ENCODE data around the gene KCNG4. TPM values are rescaled to one million over a fixed set of nuclear protein-coding genes. Genes with fewer than 3 reads are reported as not detected.

Gene KCNG4
- total and polyA plus RNA-seq, 2 of the 8 experiments (the other 6 are each of a cell fraction or from before 2014, with no cell fraction given), result not detected

DNA sequence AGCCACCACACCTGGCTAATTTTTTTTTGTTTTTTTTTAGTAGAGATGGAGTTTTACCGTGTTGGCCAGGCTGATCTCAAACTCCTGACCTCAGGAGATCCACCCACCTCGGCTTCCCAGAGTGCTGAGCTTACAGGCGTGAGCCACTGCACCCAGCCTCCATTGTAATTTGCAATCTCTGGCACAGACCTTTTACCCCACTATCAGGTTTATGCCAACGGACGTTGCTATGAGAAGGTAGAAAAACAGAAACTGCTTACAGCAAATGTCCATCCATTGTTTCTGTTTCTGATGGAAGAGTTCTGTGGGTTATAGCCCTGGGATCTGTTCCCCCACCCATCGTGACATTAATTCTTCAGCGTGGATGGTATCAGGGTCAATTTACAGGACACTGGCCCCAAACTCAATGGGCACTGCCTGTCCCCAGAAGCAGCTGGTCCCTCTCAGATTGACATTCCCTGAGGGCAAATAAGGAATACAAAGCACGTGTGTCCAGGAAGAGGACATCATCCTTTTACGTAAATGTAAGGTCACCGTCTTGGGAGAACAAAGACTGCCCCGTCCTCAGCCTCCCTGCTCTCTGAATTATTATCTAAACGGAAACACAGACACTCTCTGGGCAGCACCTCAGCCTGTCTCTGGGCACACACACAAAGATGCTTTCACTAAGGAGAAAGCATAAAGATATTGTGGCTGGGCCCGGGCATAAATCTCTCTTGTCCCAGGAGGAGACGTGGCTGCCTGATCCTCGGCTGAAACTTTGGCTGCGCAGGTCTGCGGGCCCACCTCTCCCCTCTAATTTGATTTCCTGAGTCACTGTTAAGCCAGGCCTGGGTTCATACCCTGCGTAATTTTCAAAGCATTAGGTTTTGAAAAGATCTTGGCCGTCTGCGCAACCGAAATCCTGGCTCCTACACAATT lies 5.2 kb downstream of the KCNG4 start:
- H3K23me2 ChIP-seq (ENCODE audit: low read depth, low read length), result no peaks in the 10 kb centered on the region
- H2AK5ac ChIP-seq (ENCODE audit: low read depth, low read length), result no peak overlapping the region
- no peaks in the 10 kb centered on the region for H4K20me1 ChIP-seq (replicated peaks in 1 of 2; ENCODE audit: control insufficient read depth in 1 of 2, insufficient read depth in 2 of 2, low read length in 2 of 2)
- no peak overlapping the region for H3K4me3 ChIP-seq (ENCODE audit: extremely low read depth in 1 of 4, insufficient read depth in 2 of 4, low read depth in 3 of 4, low read length in 4 of 4)
- H3K4me2 ChIP-seq (ENCODE audit: insufficient read depth in 1 of 2, low read depth in 2 of 2, low read length in 2 of 2), result no peak overlapping the region
- WGBS, 2 experiments (ENCODE audit: extremely low coverage in 1 of 2, insufficient coverage in 1 of 2, insufficient read length in 1 of 2, insufficient replicate concordance in 2 of 2, low coverage in 1 of 2, low lambda C conversion rate in 2 of 2, missing lambda C conversion rate in 1 of 2), result 90% methylated on average over 21 of the region's 21 CpGs; no CpG with 5 or more reads in 1 of the 2 experiments
- peak overlapping the region; percentile 2; the same call in 1 of the 2 replicates for H2BK12ac ChIP-seq (ENCODE audit: low read depth, low read length)
- no peak for FAIRE-seq
- no peak overlapping the region for H2BK120ac ChIP-seq (replicated peaks; ENCODE audit: low read depth, low read length)
- H3K14ac ChIP-seq (ENCODE audit: insufficient read length), result no peak overlapping the region
- POLR2A ChIA-PET (ENCODE audit: partially characterized antibody), result no interaction called here
- no peaks in the 10 kb centered on the region for H3K79me1 ChIP-seq (ENCODE audit: low read depth, low read length)
- no peak overlapping the region for H2BK20ac ChIP-seq (ENCODE audit: low read length)
- H3K27ac ChIP-seq (ENCODE audit: low read depth, low read length), result no peak overlapping the region
- no peak overlapping the region for H3K23ac ChIP-seq (ENCODE audit: insufficient read length)
- no peak overlapping the region for H3K9ac ChIP-seq (replicated peaks in 1 of 4; ENCODE audit: extremely low read depth in 1 of 4, low read depth in 3 of 4, low read length in 3 of 4)
- no peak overlapping the region for H2BK5ac ChIP-seq (ENCODE audit: low read depth, low read length)
- no peak overlapping the region for H3K18ac ChIP-seq (ENCODE audit: extremely low read depth, low read length)
- no peak overlapping the region for H4K5ac ChIP-seq (ENCODE audit: insufficient read length, low read depth, low read length)
- H2AFZ ChIP-seq (ENCODE audit: low read length), result peak overlapping the region; percentile 53; the same call in 1 of the 2 replicates
- no peaks in the 10 kb centered on the region for H3K79me2 ChIP-seq (ENCODE audit: control insufficient read depth in 1 of 2, insufficient read depth in 2 of 2, low read length in 2 of 2)
- H4K8ac ChIP-seq (ENCODE audit: extremely low read depth, insufficient read depth, low read length), result no peak overlapping the region
- no peaks in the 10 kb centered on the region for H3K36me3 ChIP-seq (ENCODE audit: control insufficient read depth in 2 of 4, insufficient read depth in 4 of 4, low read length in 3 of 4)
- no peaks in the 10 kb centered on the region; a peak in 1 of 7 replicates for H3K4me1 ChIP-seq (replicated peaks in 1 of 4; ENCODE audit: control insufficient read depth in 3 of 4, insufficient read depth in 4 of 4, low read length in 3 of 4)
- no peaks in the 10 kb centered on the region; a peak in 1 of 7 replicates for H3K27me3 ChIP-seq (replicated peaks in 1 of 4; ENCODE audit: control insufficient read depth in 3 of 4, extremely low read depth in 1 of 4, insufficient read depth in 3 of 4, low read length in 3 of 4)
- H3K9me3 ChIP-seq (ENCODE audit: insufficient read depth in 2 of 2, low read depth in 1 of 2, low read length in 1 of 2), result no peaks in the 10 kb centered on the region
- H3K4ac ChIP-seq (replicated peaks; ENCODE audit: insufficient read length, low read depth, low read length), result no peak overlapping the region
- CTCF ChIA-PET (ENCODE audit: partially characterized antibody), result interaction anchor here (1.0 to 1.1 kb wide), 2 partner anchors 168 to 492 kb away, joined by 3 read pairs; no protein-coding TSS in a partner anchor
- no peak for DNase-seq (ENCODE audit: low read depth in 1 of 2, low spot score in 2 of 2)
- H3K56ac ChIP-seq (replicated peaks; ENCODE audit: insufficient read length, low read depth, low read length), result no peak overlapping the region
- H4K91ac ChIP-seq (replicated peaks; ENCODE audit: insufficient read length, low read length), result no peak overlapping the region
- H2BK15ac ChIP-seq (ENCODE audit: low read length), result no peak overlapping the region
- TF ChIP-seq NANOG (IDR thresholded peaks at IDR 0.05; ENCODE audit: insufficient read depth, low read depth, low read length, poor library complexity, severe bottlenecking) (no peak), EP300 (IDR thresholded peaks at IDR 0.05; ENCODE audit: borderline replicate concordance in 1 of 2, low read depth in 2 of 2, low read length in 2 of 2) (no peak), RBBP5 (IDR thresholded peaks at IDR 0.05; ENCODE audit: borderline replicate concordance, low read depth, low read length) (no peak), RNF2 (IDR thresholded peaks at IDR 0.05; ENCODE audit: borderline replicate concordance, low read depth, low read length, missing control alignments, poor library complexity, severe bottlenecking) (no peak), TCF12 (IDR thresholded peaks at IDR 0.05; ENCODE audit: low read depth, low read length) (no peak), POLR2AphosphoS5 (IDR thresholded peaks at IDR 0.05; ENCODE audit: low read depth, low read length) (no peak), SIN3A (conservative IDR thresholded peaks at IDR 0.05 in 1 of 2, IDR thresholded peaks at IDR 0.05 in 1 of 2; ENCODE audit: low read depth in 1 of 2, low read length in 2 of 2) (no peak), SRF (IDR thresholded peaks at IDR 0.05; ENCODE audit: low read depth, low read length) (no peak), TEAD4 (IDR thresholded peaks at IDR 0.05; ENCODE audit: low read depth, low read length) (no peak), EGR1 (IDR thresholded peaks at IDR 0.05; ENCODE audit: borderline replicate concordance, low read depth, low read length) (no peak)

Measured in H1 (cell line).